HG03378 (cell line): Measurements from ENCODE around the gene ALPK3.

Experiments used
- ATAC-seq: cut with Tn5 transposase; IDR thresholded peaks from one replicate; pipeline ENCODE4 v1.9.1; 2021; ENCODE audit warnings: mild to moderate bottlenecking, moderate library complexity; ENCODE audit not compliant: unreplicated experiment

The ALPK3 gene

GRCh38 chr15:84914909-84915605, 97.9 kb downstream of the ALPK3 start:
- ATAC-seq: peak; percentile 92

GRCh38 chr15:84915606-84915958, 98.4 kb downstream of the ALPK3 start:
- no peak for ATAC-seq

GRCh38 chr15:84917452-84917851, 100.3 kb downstream of the ALPK3 start:
- no peak for ATAC-seq

GRCh38 chr15:84919106-84919667, 102.0 kb downstream of the ALPK3 start:
- no peak for ATAC-seq

- ATAC-seq: no peak
Observed at GRCh38 chr15:84921121-84921520, 104.0 kb downstream of the ALPK3 start.

- no peak for ATAC-seq
Observed at GRCh38 chr15:84922530-84922929, 105.4 kb downstream of the ALPK3 start.
